ENCODE measurements around the gene PHKB. TPM values are rescaled to one million over a fixed set of nuclear protein-coding genes. Genes with fewer than 3 reads are reported as not detected.

PHKB gene
- total RNA-seq, 4 donors from 2014 or later: 71.4 to 114 (median 90.1) TPM

GRCh38 chr16:47640661-47641060 is 179.5 kb downstream of the PHKB start:
- TF ChIP-seq CTCF (IDR thresholded peaks at IDR 0.05; ENCODE audit: low read depth): no peak

DNA sequence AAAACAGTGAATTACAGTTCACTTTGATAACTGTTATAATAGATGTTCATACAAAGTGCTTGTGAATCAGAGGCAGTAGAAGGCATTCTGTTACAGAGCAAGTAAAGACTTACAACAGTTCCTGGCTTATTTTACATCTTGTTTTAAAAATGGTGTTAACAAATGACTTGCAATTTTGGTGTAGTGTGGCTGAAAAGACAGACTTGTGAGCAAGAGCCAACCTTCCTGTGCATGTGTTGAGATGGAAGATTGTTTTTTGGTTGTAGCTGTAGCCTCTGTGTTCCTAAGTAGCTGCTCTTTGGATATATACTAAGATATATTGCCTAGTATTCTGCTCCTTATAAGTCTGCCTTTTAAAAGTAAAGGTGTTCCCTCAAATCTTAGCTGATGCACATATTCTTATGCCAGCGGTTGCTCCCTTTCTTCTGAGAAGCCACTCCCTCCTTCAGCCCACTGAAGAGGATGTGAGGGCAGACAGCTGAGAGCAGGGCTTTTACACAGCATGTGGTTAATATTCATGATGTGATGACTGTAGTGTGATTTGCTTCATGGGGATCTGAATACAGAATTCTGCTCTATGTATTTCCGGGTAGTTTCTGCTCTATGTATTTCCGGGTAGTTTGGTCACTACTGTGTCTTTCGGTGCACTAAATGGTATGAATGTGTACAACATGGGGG is 182.3 kb downstream of the PHKB start:
- TF ChIP-seq CTCF (IDR thresholded peaks at IDR 0.05; ENCODE audit: low read depth): no peak

DNA sequence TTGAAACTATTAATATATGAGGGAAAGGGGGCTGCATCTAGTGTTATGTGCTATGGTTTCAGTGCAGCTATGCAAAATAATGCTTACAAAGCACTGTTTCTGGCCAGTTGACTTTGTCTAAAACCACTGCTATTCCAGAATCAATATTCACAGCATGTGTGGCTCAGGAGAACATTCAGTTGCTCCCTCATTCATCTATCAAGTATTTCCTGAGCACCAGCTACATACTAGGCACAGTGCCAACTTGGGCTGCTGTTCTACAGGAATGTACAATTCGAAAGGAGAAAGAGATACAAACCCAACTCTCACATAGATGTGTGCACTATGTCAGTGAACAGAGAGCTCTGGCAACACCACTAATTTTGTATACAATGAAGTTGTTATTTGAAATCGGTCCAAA is 183.0 kb downstream of the PHKB start:
- no peak for TF ChIP-seq CTCF (IDR thresholded peaks at IDR 0.05; ENCODE audit: low read depth)

DNA sequence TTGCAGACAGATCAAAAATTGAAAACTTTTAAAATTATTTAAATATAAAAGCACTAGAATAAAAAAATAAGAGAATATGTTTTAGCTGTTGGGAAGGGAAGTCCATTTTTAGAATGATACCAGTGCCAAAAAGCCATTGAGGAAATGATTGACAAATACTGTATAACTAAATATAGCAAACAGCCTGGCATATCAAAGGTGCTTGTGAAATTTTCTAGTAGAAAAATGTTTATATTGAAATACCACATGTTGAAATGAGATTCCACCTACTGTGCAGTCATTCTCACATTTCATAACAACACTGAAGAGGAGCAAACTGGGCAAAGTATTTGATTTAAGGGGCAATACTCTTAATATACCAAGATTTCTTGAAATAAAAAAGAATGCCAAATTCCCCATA is 183.5 kb downstream of the PHKB start:
- no peak for TF ChIP-seq CTCF (IDR thresholded peaks at IDR 0.05; ENCODE audit: low read depth)

GRCh38 chr16:47646914-47647313 is 185.8 kb downstream of the PHKB start:
- TF ChIP-seq CTCF (IDR thresholded peaks at IDR 0.05; ENCODE audit: low read depth): no peak

GRCh38 chr16:47657032-47657431 is 195.9 kb downstream of the PHKB start:
- TF ChIP-seq CTCF (IDR thresholded peaks at IDR 0.05; ENCODE audit: low read depth): no peak

DNA sequence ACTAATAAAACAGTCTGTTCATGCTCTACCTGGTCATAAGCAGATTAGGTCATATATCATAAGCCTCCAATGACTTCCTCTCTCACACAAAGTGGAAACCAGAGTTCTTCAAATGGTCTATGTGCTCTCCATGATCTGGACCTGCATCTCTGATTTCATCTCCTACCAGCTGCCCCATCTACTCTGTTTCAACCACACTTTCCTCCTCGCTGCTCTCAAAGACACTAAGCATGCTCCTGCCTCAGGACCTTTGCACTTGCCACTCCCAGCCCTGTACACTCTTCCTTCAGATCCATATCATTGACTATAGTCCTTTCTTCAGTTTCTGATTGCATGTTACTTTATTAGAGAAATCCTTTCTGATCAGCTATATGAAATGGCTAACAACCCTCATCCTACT is 196.8 kb downstream of the PHKB start:
- no peak for TF ChIP-seq CTCF (IDR thresholded peaks at IDR 0.05; ENCODE audit: low read depth)
